Hematopoietic multipotent progenitor cell (in vitro differentiated cells): ENCODE results near the gene PGF. TPM values are rescaled to one million over a fixed set of nuclear protein-coding genes. Genes with fewer than 3 reads are reported as not detected.
"Not testable (repeated sequence)": the region's sequence is repeated elsewhere in the genome, so short reads cannot be mapped to it uniquely, and the experiment has no call there.

Experiments used
- DNase-seq, 3 donors: peaks; one replicate each; pipeline ENCODE4 v3.0.0-alpha.2; 2011 to 2015; ENCODE audit warnings: low read depth in 2 of 3, low spot score in 2 of 3
- total RNA-seq: library from RNA; depleted of rRNA; stranded (reverse); fragments of >200 nt; gene quantifications from one replicate; pipeline ENCODE4 v1.2.3, GENCODE V29; 2012

PGF gene
- total RNA-seq, 1 donor: under 0.01 TPM

DNA sequence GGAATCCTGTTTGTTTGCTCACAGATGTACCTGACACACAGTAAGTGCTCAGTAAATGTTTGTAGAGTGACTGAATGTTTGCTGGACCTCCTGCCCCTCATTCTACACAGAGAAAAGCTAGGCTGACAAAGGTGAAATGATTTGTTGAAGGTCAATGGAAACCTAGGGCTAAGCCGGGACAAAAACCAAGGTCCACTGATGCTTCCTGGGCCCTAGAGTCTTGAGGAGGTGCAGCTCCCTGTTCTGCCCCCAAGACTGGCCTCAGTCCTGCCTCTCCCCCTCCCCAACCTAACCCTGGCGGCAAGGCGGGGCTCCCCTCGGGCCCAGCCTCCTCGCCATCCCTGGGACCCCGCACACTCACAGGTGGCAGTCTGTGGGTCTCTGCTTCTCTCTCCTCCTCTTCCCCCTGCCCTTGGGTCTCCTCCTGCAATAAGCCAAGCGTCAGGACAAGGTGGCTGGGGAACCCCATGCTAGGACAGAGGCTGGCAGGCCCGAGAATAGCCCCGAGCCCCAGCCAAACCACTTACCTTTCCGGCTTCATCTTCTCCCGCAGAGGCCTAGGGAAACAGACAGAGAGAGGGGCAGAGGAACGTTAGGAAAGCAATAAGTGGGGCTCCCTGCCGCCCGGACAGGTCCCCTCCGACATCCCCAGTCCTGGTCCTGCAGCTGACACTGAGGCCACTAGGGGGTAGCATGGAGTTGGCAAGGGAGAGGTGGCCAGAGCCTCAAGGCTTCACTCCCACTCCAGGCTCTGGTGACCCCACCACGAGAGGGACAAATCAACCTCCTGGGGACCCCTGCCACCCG, 9.3 kb downstream of the PGF start:
- peak; percentile 44 to 83 (median 62) for DNase-seq

DNA sequence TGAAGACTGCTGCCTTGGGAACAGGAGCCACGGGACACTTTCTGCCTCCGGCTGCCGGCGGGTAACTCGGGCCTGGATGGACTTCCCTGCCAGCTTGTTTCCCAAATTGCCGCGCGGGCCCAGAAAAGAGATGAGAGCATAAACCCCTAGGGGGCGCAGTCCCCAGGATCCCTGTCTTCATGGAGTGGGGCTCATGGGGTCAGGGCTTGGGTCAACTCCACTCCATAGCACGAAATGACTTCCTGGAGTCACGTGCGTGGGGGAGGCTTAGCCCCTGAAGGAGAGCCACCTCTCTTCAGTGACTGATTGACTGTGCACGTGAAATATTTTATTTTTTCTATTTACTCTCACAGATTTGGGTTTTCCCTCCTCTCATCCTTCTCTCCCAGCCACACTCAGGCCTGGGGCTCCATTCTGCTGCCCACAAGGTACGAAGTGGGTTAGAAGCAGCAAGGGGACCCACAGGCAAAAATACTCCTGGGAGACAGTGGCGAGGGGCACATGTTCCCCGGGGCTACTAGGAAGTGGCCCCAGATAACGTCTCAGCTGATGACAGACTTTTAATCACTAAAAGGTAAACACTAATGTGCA, 10.0 kb downstream of the PGF start:
- DNase-seq: no peak

DNA sequence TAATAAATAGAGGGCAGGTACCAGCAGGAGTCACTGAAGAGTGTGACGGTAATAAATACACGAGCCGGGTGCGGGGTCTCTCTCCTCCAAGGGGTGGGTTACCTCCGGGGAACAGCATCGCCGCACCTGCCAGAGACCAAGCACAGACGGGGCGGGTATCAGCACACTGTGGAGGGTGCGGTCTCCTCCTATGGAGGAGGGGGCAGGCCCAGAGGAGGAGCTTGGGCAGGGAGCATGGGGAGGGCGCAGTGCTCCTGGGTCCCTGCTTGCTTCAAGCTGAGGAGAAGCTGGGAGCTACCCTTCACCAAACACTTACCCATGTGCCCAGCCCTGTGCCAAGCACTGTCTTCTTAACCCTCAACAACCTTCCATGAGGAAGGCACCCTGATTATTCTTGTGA, 12.8 kb downstream of the PGF start:
- no peak for DNase-seq

DNA sequence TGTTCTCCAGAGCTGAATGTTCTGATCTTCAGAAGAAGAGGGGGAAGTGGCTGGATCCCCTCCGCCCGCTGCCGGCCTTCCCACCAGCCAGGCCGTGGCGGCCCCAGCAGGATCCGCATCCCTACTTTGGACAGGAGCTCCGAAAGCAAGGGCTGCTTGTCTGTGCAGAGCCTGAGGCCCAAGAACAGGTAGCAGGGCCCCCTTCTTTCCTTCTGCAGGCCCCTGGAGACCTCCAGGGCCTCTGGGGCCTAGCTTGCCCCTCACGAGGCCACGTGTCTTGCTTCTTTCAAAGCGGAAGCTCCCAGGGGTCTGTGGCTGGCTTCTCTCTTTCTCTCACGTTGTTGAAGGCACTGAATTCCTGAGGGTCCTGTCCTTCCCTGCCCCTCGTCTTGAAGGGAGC, 13.2 kb downstream of the PGF start:
- DNase-seq: no peak

DNA sequence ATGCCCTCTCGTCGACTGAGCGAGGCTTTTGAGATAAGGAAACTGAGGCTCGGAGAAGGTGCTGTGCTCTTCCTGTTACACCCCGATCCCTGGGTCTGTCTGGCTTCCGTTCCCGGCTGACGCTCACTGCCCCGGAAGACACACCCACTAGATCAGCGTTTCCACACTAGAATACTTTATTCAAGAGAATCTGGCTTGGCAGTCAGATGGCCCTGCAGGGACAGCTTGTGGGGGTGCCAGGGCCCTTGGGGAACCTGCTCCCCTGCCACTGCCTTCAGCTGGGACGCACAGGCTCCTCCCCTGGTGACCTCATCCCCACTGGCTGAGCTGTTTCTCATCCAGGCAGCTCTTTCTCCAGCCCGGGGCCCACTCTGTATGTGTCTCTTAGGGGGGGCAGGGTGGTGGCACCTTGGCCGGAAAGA, 13.7 kb downstream of the PGF start:
- DNase-seq: peak in 2 of 3 donors; percentile 62 to 72

DNA sequence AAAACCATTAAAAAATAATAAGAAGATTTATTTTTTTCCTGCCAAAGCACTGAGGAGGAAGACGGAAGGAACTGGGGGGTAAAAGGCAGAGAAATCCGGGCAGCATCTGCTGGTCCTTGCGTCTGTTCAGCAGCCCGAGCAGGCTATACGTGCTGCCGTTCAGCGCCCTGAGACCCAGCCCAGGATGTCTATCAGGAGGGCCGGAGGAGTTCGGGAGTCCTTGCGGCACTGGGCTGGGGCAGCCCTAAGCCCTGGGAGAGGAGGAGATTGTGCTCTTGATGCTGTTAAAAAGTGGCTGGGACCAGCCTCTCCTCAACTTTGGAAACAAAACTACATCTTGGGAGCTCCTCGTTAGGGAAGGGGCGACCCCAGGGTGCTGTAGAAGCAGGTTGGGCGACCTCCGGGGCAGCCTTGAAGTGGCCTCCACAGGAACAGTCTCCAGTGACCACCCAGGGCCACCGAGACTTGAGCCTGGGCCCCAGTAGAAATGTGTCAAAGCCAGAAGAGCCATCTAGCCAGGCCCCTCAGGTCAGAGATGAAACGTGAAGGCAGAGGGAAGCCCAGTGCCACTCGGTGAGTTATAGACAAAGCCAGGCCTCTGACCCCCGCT, 14.3 kb downstream of the PGF start:
- DNase-seq: no peak

DNA sequence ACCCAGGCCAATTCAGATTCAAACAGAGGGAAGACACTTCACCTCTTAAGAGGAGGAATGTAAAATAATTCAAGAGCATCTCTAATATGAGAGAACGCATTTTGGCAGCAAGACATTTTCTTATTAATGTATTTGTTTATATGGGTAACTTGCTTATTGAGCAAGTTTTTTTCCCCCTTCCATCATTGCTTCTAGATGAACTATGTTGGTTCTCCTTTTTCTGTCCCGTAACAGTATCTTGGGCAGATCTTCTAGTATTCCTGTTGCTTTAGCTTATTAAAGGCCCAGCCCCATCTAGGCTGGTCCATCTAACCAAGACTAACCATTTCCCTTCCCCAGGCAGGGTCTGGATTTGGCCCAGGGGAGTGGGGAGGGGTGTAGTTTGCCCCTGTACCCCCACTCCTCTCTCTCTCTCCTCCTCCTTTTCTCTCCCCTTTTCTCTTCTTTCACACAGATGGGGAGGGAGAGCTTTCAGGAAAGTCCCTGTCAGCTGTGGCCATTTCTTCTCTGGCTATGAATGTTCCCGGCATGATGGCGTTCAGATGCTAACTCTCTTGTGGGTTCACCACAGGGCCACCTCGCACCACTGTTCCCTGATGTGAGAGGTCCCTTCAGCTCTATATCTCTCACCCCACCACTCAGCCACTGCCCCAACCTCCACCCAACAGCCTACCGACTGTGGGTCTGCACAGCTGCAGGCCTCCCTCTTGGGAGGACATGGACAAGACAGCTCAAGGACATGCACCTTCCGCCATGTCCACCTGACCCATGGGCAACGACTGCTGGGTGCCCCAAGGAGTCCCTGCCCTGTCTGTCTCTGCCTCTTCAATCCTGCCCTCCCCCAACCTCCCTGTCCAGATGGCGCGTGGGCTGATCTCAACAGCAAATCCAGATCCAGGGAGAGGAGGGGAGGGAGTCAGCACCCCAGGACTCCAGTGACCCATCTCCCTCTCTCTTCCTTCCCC, 16.6 kb downstream of the PGF start:
- no peak for DNase-seq

DNA sequence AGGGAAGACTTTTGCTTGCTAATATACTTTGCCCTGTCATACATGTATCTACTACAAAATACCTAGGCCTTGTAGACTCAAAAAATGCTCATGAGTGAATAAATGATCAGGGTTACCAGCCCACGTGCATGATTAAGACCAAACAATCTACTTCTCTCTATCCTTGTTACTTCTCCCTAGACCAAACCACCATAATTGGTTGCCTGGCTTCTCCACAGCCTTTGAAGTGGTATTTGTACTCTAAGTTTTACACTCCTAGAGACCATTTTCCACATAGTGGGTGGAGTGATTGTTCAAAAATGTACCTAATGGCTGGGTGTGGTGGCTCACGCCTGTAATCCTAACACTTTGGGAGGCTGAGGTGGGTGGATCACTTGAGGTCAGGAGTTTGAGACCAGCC, 18.2 kb downstream of the PGF start:
- no peak for DNase-seq

DNA sequence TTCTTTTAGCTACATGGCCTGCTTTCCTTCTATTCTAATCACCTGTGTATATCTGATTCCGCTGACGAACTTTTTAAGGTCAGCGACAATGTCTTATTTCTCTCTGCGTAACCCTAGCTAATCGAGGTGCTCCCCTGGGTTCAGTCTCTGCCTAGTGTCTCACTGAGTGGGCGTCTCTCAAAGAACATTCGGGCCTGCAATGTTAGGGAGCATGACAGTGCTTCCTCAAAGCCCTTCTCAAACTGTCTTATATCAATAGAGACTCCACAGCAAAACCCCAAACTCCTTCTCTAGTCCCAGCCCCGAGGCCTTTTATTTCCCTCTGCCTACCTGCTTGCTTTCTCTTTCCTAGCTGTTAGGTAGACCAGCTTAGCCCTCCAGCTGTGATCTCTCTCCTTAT, 18.7 kb downstream of the PGF start:
- no peak for DNase-seq

DNA sequence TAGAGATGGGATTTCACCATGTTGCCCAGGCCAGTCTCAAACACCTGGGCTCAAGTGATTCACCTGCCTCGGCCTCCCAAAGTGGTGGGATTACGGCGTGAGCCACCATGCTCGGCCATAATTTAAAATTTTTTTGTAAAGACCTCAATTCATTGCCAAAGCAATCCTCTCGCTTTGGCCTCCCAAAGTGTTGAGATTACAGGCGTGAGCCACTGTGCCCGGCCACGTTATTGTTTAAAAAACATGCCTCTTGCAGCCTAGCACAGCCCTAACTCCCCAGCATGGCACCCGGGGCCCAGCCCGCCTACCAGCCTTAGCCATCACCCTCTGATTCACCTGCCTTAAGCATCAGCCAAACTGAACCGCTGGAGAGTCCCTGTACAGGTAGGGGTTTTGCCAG, 19.2 kb downstream of the PGF start:
- no peak for DNase-seq

DNA sequence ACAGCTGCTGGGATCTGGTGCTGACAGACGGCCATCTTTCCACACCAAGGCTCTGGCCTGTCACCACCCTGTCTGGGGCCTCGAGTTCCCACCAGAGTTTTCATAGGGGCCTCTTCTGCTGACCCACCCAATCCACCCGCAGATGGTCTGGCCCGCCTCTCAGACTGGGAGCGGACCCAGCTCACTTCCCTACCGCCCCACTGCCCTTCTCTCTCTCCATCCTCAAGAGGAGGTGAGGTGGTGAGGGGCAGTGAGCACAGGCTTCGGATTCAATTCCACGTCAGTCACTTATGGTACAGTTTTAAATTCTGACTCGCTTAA, 20.1 kb downstream of the PGF start:
- no peak for DNase-seq

DNA sequence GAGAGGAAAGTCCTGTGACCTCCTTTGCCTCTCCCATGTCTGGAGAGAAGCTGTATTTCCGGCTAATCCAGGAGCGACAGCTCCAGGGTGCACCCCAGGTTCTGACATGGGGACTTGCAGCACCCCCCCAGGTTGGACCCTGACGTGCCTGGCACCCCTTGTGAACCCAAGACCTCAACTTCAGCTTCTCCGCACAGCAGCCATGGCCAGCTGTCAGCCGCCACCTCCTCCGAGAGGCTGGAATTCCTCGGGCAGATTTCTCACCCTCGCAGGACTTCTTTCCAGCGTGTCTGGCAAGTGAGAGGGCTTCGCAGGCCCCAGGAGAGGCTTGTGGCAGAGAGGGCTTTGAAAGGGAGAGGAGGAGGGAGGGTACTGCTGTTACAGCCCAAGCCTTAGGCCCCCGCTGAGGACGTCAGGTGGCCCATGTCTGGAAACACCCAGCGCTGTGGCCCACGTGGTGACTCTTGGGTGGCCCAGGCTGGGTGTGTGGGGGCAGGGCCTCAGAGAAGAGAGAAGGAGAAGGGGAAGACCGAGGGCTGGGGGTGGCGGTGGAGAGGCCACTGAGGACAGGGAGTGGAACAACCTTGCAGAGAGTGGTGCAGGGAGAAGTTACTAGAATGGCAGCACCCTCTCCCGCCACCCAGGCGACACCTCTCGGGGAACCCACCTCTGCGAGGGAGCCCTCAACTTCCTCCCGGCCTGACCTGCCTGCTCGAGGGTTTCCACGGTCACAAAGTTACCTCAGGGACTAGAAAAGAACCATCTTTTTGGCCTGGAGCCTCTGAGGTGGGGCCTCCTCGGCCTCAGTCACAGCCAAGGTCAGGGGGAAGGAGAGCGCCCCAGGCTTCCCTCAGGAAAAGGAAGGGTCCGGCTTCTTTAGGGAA, 20.7 kb downstream of the PGF start:
- DNase-seq: no peak

DNA sequence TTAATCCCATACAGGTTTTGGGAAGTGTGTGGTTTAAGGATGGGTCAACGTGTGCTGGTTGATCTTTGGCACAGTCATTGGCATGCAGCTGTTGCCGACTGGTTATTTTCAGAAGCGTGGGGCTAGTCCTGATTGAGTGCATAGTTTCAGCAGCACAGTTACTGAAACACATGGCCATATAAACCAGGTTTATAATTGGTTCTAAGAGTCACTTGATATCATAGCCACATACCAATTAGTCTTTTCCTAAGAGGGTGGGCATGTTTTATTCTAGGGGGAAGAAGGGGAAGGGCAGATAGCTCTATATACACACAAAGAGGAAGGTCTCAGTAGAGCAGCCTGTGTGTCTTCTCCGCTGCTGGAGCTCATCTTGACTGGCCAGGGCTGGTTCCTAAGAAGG, 21.4 kb downstream of the PGF start:
- DNase-seq: peak in 1 of 3 donors; percentile 52

DNA sequence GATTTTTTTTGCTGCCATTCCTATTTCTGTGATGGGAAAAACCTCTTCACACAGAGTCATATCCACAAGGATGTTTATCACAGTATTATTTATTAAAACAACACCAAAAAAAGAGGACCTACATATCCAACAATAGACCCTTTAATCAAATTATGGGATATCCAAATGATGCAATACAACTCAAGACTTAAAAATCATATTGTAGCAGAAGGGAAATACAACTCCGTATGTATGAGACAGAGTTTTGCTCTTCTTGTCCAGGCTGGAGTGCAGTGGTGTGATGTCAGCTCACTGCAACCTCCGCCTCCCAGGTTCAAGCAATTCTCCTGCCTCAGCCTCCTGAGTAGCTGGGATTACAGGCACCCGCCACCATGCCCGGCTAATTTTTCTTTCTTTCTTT, 22.5 kb downstream of the PGF start:
- DNase-seq: not testable (repeated sequence)

DNA sequence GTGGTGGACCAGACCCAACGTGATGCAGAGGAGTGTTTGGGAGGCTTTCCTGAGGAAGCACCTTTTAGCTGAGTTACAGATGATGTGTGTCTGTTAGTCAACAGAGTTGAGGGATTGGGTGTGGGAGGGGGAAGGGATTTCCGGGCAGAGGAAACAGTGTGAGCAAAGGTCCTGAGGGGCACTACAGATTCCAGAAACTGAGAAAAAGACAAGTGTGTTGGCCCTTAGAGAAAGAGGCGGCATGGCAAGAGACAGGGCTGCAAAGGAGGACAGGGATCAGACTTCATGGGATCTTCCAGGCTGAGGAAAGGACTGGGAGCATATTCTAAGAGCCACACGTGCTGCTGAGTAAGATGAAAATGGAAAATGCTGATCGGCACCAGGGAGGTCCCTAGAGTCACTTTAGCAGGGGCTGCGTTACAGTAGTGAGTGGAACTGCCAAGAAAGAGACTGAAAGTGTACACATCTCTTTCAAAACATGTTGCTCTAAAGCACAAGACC, 22.9 kb downstream of the PGF start:
- peak in 2 of 3 donors; percentile 57 to 59 for DNase-seq

DNA sequence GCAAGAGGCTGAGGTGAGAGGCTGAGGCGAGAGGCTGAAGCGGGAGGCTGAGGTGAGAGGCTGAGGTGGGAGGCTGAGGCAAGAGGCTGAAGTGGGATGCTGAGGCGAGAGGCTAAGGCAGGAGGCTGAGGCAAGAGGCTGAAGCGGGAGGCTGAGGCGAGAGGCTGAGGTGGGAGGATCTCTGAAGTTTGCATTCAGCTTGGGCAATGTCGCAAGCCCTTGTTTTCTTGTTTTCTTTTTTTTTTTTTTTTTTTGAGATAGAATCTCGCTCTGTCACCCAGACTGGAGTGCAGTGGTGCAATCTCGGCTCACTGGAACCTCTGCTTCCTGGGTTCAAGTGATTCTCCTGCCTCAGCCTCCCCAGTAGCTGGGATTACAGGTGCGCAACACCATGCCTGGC, 23.7 kb downstream of the PGF start:
- not testable (repeated sequence) for DNase-seq

DNA sequence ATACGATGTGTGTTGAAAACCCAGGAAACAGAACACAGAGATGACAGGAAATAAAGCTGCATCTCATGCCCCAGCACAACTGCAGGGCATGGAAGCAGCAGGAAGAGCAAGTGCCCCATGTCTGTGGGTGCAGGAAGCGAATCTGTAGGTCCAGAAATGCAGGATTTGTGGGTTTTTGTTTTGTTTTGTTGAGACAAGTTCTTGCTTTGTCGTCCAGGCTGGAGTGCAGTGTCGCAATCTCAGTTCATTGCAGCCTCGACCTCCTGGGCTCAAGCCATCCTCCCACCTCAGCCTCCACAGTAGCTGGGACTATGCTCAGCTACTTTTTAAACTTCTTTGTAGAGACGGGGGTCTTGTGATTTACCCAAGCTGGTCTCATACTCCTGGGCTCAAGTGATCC, 26.2 kb downstream of the PGF start:
- DNase-seq: no peak

DNA sequence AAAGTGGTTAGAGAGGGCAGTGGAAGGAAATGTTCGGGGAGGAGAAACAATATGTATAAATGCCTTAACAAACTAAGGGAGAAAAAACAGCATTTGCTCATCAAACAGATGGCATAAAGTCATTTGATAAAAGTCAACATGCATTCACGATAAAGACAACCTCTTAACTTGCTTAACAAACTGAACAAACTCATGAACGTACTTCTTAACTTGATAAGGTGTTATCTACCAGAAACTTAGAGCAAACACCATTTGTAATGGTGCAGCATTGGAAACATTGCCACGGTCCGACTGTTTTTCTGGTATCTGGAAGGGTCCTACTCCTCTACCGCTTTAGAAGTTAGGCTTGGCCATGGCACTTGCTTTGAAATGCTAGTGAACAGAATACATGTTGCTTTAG, 28.2 kb downstream of the PGF start:
- DNase-seq: no peak

DNA sequence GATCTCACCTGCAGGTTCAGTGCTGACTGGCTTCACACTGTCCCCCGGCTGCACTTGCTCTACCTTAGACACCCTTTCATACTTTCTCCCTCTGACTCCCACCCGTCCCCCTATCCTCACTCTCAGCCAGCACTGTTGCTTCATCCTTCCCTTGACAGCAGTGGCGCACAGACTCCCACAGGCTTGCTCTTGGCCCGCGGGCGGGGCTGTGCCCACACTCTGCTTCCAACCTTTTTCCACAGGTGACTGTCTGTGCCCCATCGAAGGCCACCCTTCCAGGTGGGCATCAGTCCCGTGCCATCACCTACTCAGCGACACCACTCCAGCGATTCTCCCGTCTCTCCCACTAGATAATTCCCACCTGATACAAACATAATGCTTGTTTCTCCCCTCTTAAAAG, 31.3 kb downstream of the PGF start:
- no peak for DNase-seq
